ENCODE measurements around the gene STX8.
A peak's percentile ranks its signal among the peaks of the same experiment; 100 is the strongest.
"Not testable (repeated sequence)": the region's sequence is repeated elsewhere in the genome, so short reads cannot be mapped to it uniquely, and the experiment has no call there.

Gene STX8

GRCh38 chr17:9575381-9576101, at the start of gene STX8:
Gene STX8, minus strand, starts transcription at chr17:9575820. Its CDS starts 12 bp downstream, at chr17:9575808.
- DNase-seq = peak; percentile 68

GRCh38 chr17:9622961-9623360, 47.3 kb upstream of the STX8 start:
- no peak for DNase-seq

- DNase-seq = no peak
Observed at GRCh38 chr17:9615486-9615885, 39.9 kb upstream of the STX8 start.

GRCh38 chr17:9612006-9612405, 36.4 kb upstream of the STX8 start:
- no peak for DNase-seq

- DNase-seq = no peak
Observed at GRCh38 chr17:9611557-9611956, 35.9 kb upstream of the STX8 start.

- not testable (repeated sequence) for DNase-seq
Observed at GRCh38 chr17:9607058-9607457, 31.4 kb upstream of the STX8 start.

GRCh38 chr17:9606453-9606852, 30.8 kb upstream of the STX8 start:
- DNase-seq = no peak

GRCh38 chr17:9604583-9604982, 29.0 kb upstream of the STX8 start:
- not testable (repeated sequence) for DNase-seq

GRCh38 chr17:9598661-9599060, 23.0 kb upstream of the STX8 start:
- DNase-seq = no peak

GRCh38 chr17:9597638-9598037, 22.0 kb upstream of the STX8 start:
- DNase-seq = not testable (repeated sequence)

GRCh38 chr17:9594065-9594464, 18.4 kb upstream of the STX8 start:
- DNase-seq = no peak

GRCh38 chr17:9587969-9588656, 12.5 kb upstream of the STX8 start:
- DNase-seq = no peak

- no peak for DNase-seq
Observed at GRCh38 chr17:9577373-9577709, 1.7 kb upstream of the STX8 start.

GRCh38 chr17:9576521-9577372, 1.1 kb upstream of the STX8 start, which contains the start of gene CFAP52:
Gene CFAP52, plus strand, starts transcription at chr17:9576642. Its CDS starts 54 bp downstream, at chr17:9576696.
- DNase-seq = peak; percentile 68

- DNase-seq = no peak
Observed at GRCh38 chr17:9571201-9571600, 4.4 kb downstream of the STX8 start.

GRCh38 chr17:9568957-9569588, 6.5 kb downstream of the STX8 start:
- no peak for DNase-seq

GRCh38 chr17:9568004-9568403, 7.6 kb downstream of the STX8 start:
- no peak for DNase-seq

- not testable (repeated sequence) for DNase-seq
Observed at GRCh38 chr17:9566739-9567138, 8.9 kb downstream of the STX8 start.

- DNase-seq = no peak
Observed at GRCh38 chr17:9566067-9566466, 9.6 kb downstream of the STX8 start.

- no peak for DNase-seq
Observed at GRCh38 chr17:9564104-9564503, 11.5 kb downstream of the STX8 start.

- no peak for DNase-seq
Observed at GRCh38 chr17:9557857-9558256, 17.8 kb downstream of the STX8 start.

- DNase-seq = no peak
Observed at GRCh38 chr17:9557161-9557755, 18.4 kb downstream of the STX8 start.

- DNase-seq = not testable (repeated sequence)
Observed at GRCh38 chr17:9554715-9555114, 20.9 kb downstream of the STX8 start.
